Tibial nerve (tissue), 4 donors: Measurements from ENCODE around the gene NPRL2. TPM values are rescaled to one million over a fixed set of nuclear protein-coding genes. Genes with fewer than 3 reads are reported as not detected.

Experiments used
- DNase-seq, 2 donors: peaks; one replicate each; pipeline ENCODE4 v3.0.0-alpha.2; 2019; ENCODE audit warnings: low spot score in 2 of 2
- H3K27ac ChIP-seq, 4 donors: fragments of 200-600 bp; sonication (generic) in 3 of 4; one replicate each; pipeline ENCODE4 v1.5.1; 2017 to 2019; ENCODE audit warnings: mild to moderate bottlenecking in 1 of 4
- H3K27me3 ChIP-seq, 2 donors: fragments of 200-600 bp; sonication (generic) in 1 of 2; one replicate each; pipeline versions ENCODE4 v1.5.1 to v1.6.0; 2017 to 2019
- H3K36me3 ChIP-seq, 3 donors: fragments of 200-600 bp; sonication (generic); one replicate each; pipeline ENCODE4 v1.5.1; 2018 to 2019
- H3K4me1 ChIP-seq, 4 donors: fragments of 200-600 bp; sonication (generic) in 3 of 4; one replicate each; pipeline ENCODE4 v1.5.1; 2017 to 2019
- H3K4me3 ChIP-seq, 4 donors: fragments of 200-600 bp; sonication (generic) in 3 of 4; one replicate each; pipeline ENCODE4 v1.5.1; 2017 to 2019; ENCODE audit warnings: mild to moderate bottlenecking in 1 of 4, moderate library complexity in 1 of 4
- H3K9me3 ChIP-seq, 4 donors: fragments of 200-600 bp; sonication (generic) in 3 of 4; one replicate each; pipeline ENCODE4 v1.5.1; 2017 to 2019
- EP300 ChIP-seq, 2 donors: sonication (generic); formaldehyde crosslinking; IDR thresholded peaks; one replicate each; pipeline ENCODE4 v1.6.1; 2017; ENCODE audit warnings: antibody characterized with exemption in 2 of 2, mild to moderate bottlenecking in 1 of 2
- POLR2A ChIP-seq, 2 donors: fragments of 450-650 bp; IDR thresholded peaks; one replicate each; pipeline ENCODE4 v1.6.1; 2017; ENCODE audit warnings: antibody characterized with exemption in 2 of 2, mild to moderate bottlenecking in 2 of 2, moderate library complexity in 2 of 2
- WGBS, 2 donors: methylation state at CpG; one replicate each; pipeline ENCODE4 v1.1.5; 2018; 5-methylcytosine and 5-hydroxymethylcytosine counted together
- total RNA-seq, 4 donors: library from RNA; depleted of rRNA; stranded (reverse); fragments of >200 nt; gene quantifications; one replicate each; pipeline ENCODE4 v1.1.0, GENCODE V29; 2016
- TF ChIP-seq, protein P1 (sequence below), 5 experiments: fragments of 200-600 bp in 3 of 5; fragments of 450-650 bp in 2 of 5; sonication (generic) in 3 of 5; IDR thresholded peaks; one replicate each; pipeline ENCODE4 v1.5.1; 2016 to 2019; ENCODE audit warnings: antibody characterized with exemption in 5 of 5, mild to moderate bottlenecking in 3 of 5, moderate library complexity in 2 of 5

Gene NPRL2
- total RNA-seq, 4 donors from 2014 or later, result 22.7 to 35.2 (median 27.2) TPM

DNA sequence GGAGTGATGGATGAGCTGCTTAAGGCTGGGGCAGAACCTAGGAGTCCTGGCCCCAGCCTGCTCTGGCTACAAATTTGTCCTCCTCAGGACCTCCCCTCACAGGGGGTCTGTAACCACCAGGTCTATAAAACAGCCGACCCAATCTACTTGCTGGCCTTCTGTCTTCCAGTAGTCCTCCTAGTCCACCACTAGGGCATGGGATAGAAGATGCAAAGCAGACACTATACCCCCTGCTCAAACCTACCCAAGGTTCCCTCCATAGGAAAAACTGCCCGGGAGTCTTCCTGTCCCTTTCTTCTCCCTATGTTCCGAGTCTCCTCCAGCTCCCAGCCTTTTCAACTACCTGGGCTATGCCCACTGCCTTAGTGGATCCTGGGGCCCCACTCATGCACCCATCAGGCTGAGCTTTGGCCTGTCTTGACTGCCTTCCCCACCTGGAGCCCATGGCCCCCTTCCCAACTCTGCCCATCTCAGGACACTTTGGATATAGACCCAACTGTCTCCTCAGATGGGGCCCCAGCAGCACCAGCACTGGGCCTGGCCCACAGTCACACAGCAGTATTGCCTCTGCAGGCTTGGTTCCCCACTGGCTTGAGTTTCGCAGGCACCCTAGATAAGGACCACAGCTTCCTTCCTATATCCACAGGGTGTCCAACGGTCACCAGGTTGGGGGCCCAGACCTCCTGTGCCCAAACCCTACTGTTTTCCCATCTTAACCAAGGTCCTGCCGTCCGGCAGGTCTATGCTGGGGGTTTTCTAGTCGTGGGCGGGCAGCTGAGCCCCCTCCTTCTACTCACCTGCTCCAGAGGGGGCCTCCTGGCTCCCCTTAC lies 52.5 kb downstream of the NPRL2 start:
- peaks cover 0 to 16% (median 0%) of the 10 kb centered on the region in 3 donors for H3K36me3 ChIP-seq
- TF ChIP-seq, protein P1, sequence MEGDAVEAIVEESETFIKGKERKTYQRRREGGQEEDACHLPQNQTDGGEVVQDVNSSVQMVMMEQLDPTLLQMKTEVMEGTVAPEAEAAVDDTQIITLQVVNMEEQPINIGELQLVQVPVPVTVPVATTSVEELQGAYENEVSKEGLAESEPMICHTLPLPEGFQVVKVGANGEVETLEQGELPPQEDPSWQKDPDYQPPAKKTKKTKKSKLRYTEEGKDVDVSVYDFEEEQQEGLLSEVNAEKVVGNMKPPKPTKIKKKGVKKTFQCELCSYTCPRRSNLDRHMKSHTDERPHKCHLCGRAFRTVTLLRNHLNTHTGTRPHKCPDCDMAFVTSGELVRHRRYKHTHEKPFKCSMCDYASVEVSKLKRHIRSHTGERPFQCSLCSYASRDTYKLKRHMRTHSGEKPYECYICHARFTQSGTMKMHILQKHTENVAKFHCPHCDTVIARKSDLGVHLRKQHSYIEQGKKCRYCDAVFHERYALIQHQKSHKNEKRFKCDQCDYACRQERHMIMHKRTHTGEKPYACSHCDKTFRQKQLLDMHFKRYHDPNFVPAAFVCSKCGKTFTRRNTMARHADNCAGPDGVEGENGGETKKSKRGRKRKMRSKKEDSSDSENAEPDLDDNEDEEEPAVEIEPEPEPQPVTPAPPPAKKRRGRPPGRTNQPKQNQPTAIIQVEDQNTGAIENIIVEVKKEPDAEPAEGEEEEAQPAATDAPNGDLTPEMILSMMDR (IDR thresholded peaks at IDR 0.05), result peak in 2 of 5 experiments; percentile 13 to 17
- TF ChIP-seq EP300 (IDR thresholded peaks at IDR 0.05), result no peak
- 39 to 49% methylated on average over 9 of the region's 9 CpGs for WGBS, 2 donors
- no peaks in the 10 kb centered on the region for H3K9me3 ChIP-seq
- H3K4me1 ChIP-seq, result peaks cover 0 to 54% (median 38%) of the 10 kb centered on the region in 4 donors
- peak overlapping the region; percentile 93 to 98 (median 96) for H3K27ac ChIP-seq
- no peaks in the 10 kb centered on the region for H3K27me3 ChIP-seq
- no peak for DNase-seq
- peak overlapping the region; percentile 42 to 82 (median 74) for H3K4me3 ChIP-seq

DNA sequence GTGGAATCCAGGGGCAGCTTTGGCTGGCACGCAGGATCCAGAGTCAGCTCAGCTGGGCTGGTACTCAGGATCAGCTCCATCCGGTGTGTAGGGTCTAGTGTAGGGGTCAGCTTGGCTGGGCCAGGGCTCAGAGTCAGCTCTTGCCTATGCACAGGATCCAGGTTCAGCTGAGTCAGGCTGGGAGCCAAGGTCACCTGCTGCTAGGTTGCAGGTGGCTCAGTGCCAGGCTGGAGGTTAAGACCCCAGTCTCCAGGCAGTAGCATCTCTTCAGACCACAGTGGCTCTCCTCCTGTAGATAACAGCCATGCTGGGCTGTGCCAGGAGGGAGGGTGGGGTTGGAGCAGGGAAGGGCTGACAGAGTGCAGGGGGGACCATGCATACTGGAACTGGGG lies 53.2 kb downstream of the NPRL2 start:
- Histone ChIP-seq H3K4me3 (no peak overlapping the region), H3K4me1 (peaks cover 0 to 53% (median 37%) of the 10 kb centered on the region in 4 donors)
- DNase-seq, result no peak

More for the DNA sequence above, 53.2 kb downstream of the NPRL2 start:
- TF ChIP-seq, protein P1 (IDR thresholded peaks at IDR 0.05), result no peak
- TF ChIP-seq EP300 (IDR thresholded peaks at IDR 0.05), result no peak
- no peak for TF ChIP-seq POLR2A (IDR thresholded peaks at IDR 0.05)
- Histone ChIP-seq H3K36me3 (peaks cover 0 to 16% (median 0%) of the 10 kb centered on the region in 3 donors), H3K27ac (no peak overlapping the region), H3K27me3 (no peaks in the 10 kb centered on the region), H3K9me3 (no peaks in the 10 kb centered on the region)
- 78 to 100% methylated on average over 2 of the region's 2 CpGs for WGBS, 2 donors

Other genes with a start within 250 kb of the NPRL2 start
- 10 to 100 TPM; 14.4 to 58.5 (median 17.4) TPM for gene SEMA3F, start 195.5 kb downstream of the NPRL2 start, total RNA-seq
- not detected for gene GNAT1, start 159.2 kb downstream of the NPRL2 start, total RNA-seq
- 1 to 10 TPM in 2 of 4 donors, under 1 TPM in 2; 0.21 to 8.1 (median 1.5) TPM for gene SLC38A3, start 145.5 kb downstream of the NPRL2 start, total RNA-seq
- 100 to 1,000 TPM; 201 to 265 (median 243) TPM for gene GNAI2, start 114.6 kb downstream of the NPRL2 start, total RNA-seq
- gene SEMA3B, start 81.6 kb downstream of the NPRL2 start, total RNA-seq, result 100 to 1,000 TPM; 251 to 334 (median 261) TPM
- 1 to 10 TPM; 2.0 to 3.1 (median 2.5) TPM for gene LSMEM2, start 71.7 kb downstream of the NPRL2 start, total RNA-seq
- 100 to 1,000 TPM in 1 of 4 donors, 10 to 100 TPM in 3; 42.0 to 129 (median 56.2) TPM for gene IFRD2, start 58.3 kb downstream of the NPRL2 start, total RNA-seq
- gene HYAL3, start 51.4 kb downstream of the NPRL2 start, total RNA-seq, result 10 to 100 TPM in 1 of 4 donors, 1 to 10 TPM in 3; 1.2 to 17.9 (median 1.8) TPM
- 10 to 100 TPM; 12.6 to 24.3 (median 15.9) TPM for gene NAA80, start 51.4 kb downstream of the NPRL2 start, total RNA-seq
- 10 to 100 TPM; 16.5 to 26.5 (median 20.8) TPM for gene HYAL1, start 47.2 kb downstream of the NPRL2 start, total RNA-seq
- gene HYAL2, start 28.0 kb downstream of the NPRL2 start, total RNA-seq, result 100 to 1,000 TPM in 2 of 4 donors, 10 to 100 TPM in 2; 86.9 to 169 (median 129) TPM
- 10 to 100 TPM; 19.0 to 31.9 (median 20.8) TPM for gene TUSC2, start 22.6 kb downstream of the NPRL2 start, total RNA-seq
- 10 to 100 TPM; 77.4 to 99.0 (median 82.6) TPM for gene RASSF1, start 9.9 kb downstream of the NPRL2 start, total RNA-seq
- gene ZMYND10, start 5.0 kb downstream of the NPRL2 start, total RNA-seq, result 1 to 10 TPM in 2 of 4 donors, under 1 TPM in 1, not detected in 1; 0.30 to 1.7 (median 1.3) TPM
- gene CYB561D2, start 87 bp upstream of the NPRL2 start, total RNA-seq, result 10 to 100 TPM; 16.2 to 21.6 (median 19.2) TPM
- gene TMEM115, start 8.7 kb upstream of the NPRL2 start, total RNA-seq, result 10 to 100 TPM; 56.7 to 72.4 (median 68.2) TPM
- 1 to 10 TPM in 2 of 4 donors, under 1 TPM in 2; 0.84 to 2.0 (median 1.2) TPM for gene CACNA2D2, start 152.9 kb upstream of the NPRL2 start, total RNA-seq
- 10 to 100 TPM; 12.2 to 21.1 (median 19.1) TPM for gene C3orf18, start 217.0 kb upstream of the NPRL2 start, total RNA-seq
- 10 to 100 TPM in 1 of 4 donors, 1 to 10 TPM in 3; 6.9 to 10.2 (median 8.8) TPM for gene HEMK1, start 218.7 kb upstream of the NPRL2 start, total RNA-seq